HFF-Myc (cell line): ENCODE measurements around the gene DPPA3.
"Not testable (repeated sequence)": the region's sequence is repeated elsewhere in the genome, so short reads cannot be mapped to it uniquely, and the experiment has no call there.

Experiments used
- DNase-seq: peaks from one replicate; pipeline ENCODE4 v3.0.0-alpha.2; 2011; ENCODE audit warnings: low read depth; ENCODE audit errors: extremely low read depth
- H3K4me3 ChIP-seq: replicated peaks from 2 replicates; pipeline ENCODE4 v1.5.1; 2011; ENCODE audit warnings: low read depth, mild to moderate bottlenecking, control low read depth, low read length
- TF ChIP-seq, protein P1 (sequence below): IDR thresholded peaks from 2 replicates; pipeline ENCODE4 v1.5.1; 2012; ENCODE audit warnings: mild to moderate bottlenecking, low read depth, low read length, control low read depth; ENCODE audit errors: missing control alignments

DPPA3 gene

DNA sequence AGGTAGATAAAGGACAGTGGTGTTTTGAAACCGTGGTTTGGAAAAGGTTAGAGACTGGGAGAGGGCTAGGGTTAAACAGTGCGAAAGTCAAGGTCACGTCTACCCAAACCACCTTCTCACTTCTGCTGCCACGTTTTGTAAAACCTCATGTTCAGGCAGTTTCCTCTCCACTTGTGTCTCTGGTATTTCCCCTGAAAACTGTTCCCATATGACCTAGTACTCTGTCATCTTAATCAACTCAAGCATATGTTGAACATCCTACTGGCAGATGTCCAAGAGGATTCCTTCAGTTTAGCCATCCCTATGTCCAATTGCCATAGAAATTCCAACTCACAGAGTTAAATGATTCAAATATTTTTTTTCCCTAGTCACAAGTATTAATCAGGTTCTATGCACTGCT is 18.5 kb downstream of the DPPA3 start:
- no peak overlapping the region for H3K4me3 ChIP-seq
- TF ChIP-seq, protein P1, sequence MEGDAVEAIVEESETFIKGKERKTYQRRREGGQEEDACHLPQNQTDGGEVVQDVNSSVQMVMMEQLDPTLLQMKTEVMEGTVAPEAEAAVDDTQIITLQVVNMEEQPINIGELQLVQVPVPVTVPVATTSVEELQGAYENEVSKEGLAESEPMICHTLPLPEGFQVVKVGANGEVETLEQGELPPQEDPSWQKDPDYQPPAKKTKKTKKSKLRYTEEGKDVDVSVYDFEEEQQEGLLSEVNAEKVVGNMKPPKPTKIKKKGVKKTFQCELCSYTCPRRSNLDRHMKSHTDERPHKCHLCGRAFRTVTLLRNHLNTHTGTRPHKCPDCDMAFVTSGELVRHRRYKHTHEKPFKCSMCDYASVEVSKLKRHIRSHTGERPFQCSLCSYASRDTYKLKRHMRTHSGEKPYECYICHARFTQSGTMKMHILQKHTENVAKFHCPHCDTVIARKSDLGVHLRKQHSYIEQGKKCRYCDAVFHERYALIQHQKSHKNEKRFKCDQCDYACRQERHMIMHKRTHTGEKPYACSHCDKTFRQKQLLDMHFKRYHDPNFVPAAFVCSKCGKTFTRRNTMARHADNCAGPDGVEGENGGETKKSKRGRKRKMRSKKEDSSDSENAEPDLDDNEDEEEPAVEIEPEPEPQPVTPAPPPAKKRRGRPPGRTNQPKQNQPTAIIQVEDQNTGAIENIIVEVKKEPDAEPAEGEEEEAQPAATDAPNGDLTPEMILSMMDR = no peak

DNA sequence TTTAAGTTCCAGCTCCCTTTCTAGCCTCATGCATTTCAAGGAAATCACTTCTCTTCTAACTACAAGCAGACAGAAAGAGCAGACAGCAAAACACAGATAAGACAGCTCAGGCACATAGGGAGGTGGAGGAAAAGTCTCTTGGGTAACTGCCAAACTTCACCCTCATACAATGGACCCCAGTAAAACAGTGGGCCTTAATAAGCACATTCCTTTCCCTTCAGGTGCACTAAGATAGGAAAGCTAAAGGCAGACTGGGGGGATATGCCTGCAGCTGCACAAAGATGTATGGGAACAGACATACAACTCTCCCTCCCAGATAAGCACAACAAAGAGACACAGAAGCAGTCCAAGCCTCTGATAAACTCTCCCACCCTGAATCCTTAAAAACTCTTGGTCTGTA is 19.8 kb downstream of the DPPA3 start:
- DNase-seq, H3K4me3 ChIP-seq: not testable (repeated sequence)

More for the DNA sequence above, 18.5 kb downstream of the DPPA3 start:
- peak; percentile 11 for DNase-seq

DNA sequence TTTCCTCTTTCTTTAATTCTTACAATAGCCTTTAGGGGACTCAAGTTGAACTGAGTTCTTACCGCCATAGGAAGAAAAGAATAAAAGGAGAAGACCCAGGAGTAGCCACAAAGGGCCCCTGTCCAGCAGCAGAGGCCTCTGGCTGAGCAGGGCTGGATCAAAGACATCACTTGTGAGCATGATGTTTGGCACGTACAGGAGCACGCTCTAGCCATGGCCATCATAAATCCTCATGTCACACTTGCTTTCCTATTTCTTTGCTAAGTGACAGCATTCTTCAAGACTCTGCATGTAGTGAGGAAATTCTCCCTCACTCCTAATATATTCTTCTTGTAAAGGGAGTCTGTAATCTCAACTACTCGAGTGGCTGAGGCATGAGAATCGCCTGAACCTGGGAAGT is 20.3 kb downstream of the DPPA3 start:
- H3K4me3 ChIP-seq = no peak overlapping the region
- TF ChIP-seq, protein P1 = no peak
- DNase-seq = no peak

DNA sequence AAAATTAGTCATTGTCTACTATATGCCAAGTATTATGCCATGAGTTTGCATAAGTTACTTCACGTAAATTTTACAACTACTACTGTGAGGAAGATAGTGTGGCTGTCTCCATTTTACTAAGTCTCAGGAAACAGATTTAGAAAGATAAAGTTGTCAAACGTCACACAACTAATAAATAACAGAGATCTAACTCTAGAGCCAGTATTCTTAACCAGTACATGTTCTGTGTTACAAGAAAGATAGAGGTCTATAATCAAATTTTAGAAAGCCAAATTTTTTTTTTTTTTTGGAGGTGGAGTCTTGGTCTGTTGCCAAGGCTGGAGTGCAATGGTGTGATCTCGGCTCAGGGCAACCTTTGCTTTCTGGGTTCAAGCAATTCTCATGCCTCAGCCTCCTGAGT is 21.8 kb downstream of the DPPA3 start:
- no peak for DNase-seq
- H3K4me3 ChIP-seq = no peak overlapping the region
- TF ChIP-seq, protein P1 = no peak

DNA sequence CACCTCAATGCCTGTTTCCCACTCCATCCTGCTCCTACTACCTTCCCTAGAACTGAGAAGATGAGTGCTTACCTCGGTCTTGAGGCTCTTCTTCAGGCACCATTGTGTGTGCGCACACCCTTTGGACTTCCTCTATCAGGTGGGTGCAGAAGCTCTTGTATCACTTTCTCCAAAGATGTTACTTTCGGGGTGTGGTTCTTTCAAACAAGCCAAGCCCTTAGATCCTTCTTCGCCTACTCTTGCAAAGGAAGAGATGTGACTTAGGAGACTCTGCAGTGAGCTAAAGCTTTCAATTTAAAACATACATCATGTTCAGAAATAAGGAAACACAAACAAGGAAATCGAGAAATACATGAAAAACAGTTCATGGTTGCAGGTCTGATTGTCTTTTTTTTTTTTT is 36.0 kb downstream of the DPPA3 start, which contains the start of gene CLEC4C:
Gene CLEC4C, minus strand, starts transcription at position 130 of the 400 bp plus-strand sequence. Its CDS starts 27 bp downstream, at position 103.
- no peak within 1 kb of the TSS for H3K4me3 ChIP-seq
- TF ChIP-seq, protein P1 = no peak
- no peak for DNase-seq

DNA sequence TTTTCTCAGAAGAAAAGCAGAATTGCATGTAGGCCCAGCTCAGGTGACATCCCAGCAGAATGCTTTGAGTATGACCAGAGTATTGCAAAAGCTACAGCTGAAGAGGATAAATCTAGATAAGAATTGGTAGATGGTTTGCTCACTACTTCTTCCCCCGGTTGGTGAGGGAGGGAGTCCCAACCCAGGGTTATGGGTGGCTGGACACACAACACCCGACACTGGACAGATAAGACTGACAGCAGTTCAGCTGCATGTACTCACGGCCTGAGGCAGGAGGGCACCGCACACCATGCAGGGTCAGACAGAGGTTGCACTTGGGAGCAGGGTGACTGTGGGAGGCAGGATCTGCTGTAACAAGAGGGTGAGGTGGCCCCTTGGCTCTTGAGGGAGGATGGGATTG is 37.6 kb downstream of the DPPA3 start:
- TF ChIP-seq, protein P1 = no peak
- no peak for DNase-seq

DNA sequence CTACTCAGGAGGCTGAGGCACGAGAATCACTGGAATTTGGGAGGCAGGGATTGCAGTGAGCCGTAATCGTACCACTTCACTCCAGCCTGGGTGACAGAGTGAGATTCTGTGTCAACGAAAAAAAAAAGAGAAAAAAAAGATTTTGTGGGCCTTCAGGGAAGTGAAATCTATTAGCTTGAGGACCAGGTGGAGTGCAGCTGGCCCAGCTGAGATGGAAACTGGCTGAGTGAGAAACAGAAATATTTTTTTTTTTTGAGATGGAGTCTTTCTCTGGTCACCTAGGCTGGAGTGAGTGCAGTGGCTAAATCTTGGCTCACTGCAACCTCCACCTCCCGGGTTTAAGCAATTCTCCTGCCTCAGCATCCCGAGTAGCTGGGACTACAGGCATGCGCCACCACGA is 38.2 kb downstream of the DPPA3 start:
- TF ChIP-seq, protein P1 = no peak
- no peak overlapping the region for H3K4me3 ChIP-seq
- no peak for DNase-seq

More for the DNA sequence above, 37.6 kb downstream of the DPPA3 start:
- no peak overlapping the region for H3K4me3 ChIP-seq
